Astrocyte (in vitro differentiated cells and primary cell): ENCODE data around the gene DDX25. TPM values are rescaled to one million over a fixed set of nuclear protein-coding genes. Genes with fewer than 3 reads are reported as not detected.

Experiments used
- DNase-seq: peaks from one replicate; pipeline ENCODE4 v3.0.0-alpha.2; 2010; ENCODE audit warnings: low read depth
- FAIRE-seq: peaks from 2 replicates; lab custom pipeline; 2011; peaks lifted over from hg19 to GRCh38; lab: Jason Lieb, UNC
- H2AFZ ChIP-seq: 2 replicates; pipeline ENCODE4 v1.6.0; 2012; ENCODE audit warnings: low read depth, low read length, inconsistent platforms
- H3K27ac ChIP-seq: 2 replicates; pipeline ENCODE4 v1.5.1; 2011; ENCODE audit warnings: low read depth, low read length, inconsistent platforms
- H3K27me3 ChIP-seq: 2 replicates; pipeline ENCODE4 v1.6.0; 2011; ENCODE audit warnings: low read length, inconsistent platforms; ENCODE audit not compliant: insufficient read depth
- H3K36me3 ChIP-seq: 2 replicates; pipeline ENCODE4 v1.5.1; 2011; ENCODE audit warnings: low read length, inconsistent platforms; ENCODE audit not compliant: insufficient read depth
- H3K4me1 ChIP-seq: 2 replicates; pipeline ENCODE4 v1.5.1; 2011; ENCODE audit warnings: low read length, inconsistent platforms; ENCODE audit not compliant: insufficient read depth
- H3K4me2 ChIP-seq: 2 replicates; pipeline ENCODE4 v1.6.0; 2012; ENCODE audit warnings: low read length, inconsistent platforms
- H3K4me3 ChIP-seq: 2 replicates; pipeline ENCODE4 v1.5.1; 2011; ENCODE audit warnings: low read depth, mild to moderate bottlenecking, low read length, inconsistent platforms; ENCODE audit not compliant: insufficient read depth
- H3K79me2 ChIP-seq: 2 replicates; pipeline ENCODE4 v1.6.0; 2012; ENCODE audit warnings: mild to moderate bottlenecking, low read length, inconsistent platforms; ENCODE audit not compliant: insufficient read depth
- H3K9ac ChIP-seq: 2 replicates; pipeline ENCODE4 v1.6.0; 2012; ENCODE audit warnings: mild to moderate bottlenecking, low read length, inconsistent platforms
- H3K9me3 ChIP-seq: 2 replicates; pipeline ENCODE4 v1.5.1; 2012; ENCODE audit warnings: low read depth, mild to moderate bottlenecking, low read length, inconsistent platforms; ENCODE audit not compliant: insufficient read depth
- H4K20me1 ChIP-seq: 2 replicates; pipeline ENCODE4 v1.6.0; 2012; ENCODE audit warnings: low read length, inconsistent platforms; ENCODE audit not compliant: insufficient read depth
- H3K27ac Mint-ChIP-seq: one replicate; pipeline ENCODE4 v1.8.0; 2021; ENCODE audit warnings: mild to moderate bottlenecking, mixed read lengths; ENCODE audit not compliant: unreplicated experiment
- H3K27me3 Mint-ChIP-seq: one replicate; pipeline ENCODE4 v1.8.0; 2021; ENCODE audit warnings: low read depth, mixed read lengths; ENCODE audit not compliant: unreplicated experiment
- H3K36me3 Mint-ChIP-seq: one replicate; pipeline ENCODE4 v1.8.0; 2021; ENCODE audit warnings: low read depth, mixed read lengths; ENCODE audit not compliant: unreplicated experiment
- H3K4me1 Mint-ChIP-seq: one replicate; pipeline ENCODE4 v1.8.0; 2021; ENCODE audit warnings: low read depth, mixed read lengths; ENCODE audit not compliant: unreplicated experiment
- H3K4me3 Mint-ChIP-seq: one replicate; pipeline ENCODE4 v1.8.0; 2021; ENCODE audit warnings: mild to moderate bottlenecking, moderate library complexity, mixed read lengths; ENCODE audit not compliant: unreplicated experiment
- H3K9me3 Mint-ChIP-seq: one replicate; pipeline ENCODE4 v1.8.0; 2021; ENCODE audit warnings: mild to moderate bottlenecking, mixed read lengths; ENCODE audit not compliant: unreplicated experiment
- EZH2 ChIP-seq: IDR thresholded peaks from 2 replicates; pipeline ENCODE4 v1.6.1; 2012; ENCODE audit warnings: mild to moderate bottlenecking, low read length, inconsistent platforms; ENCODE audit not compliant: insufficient read depth
- total RNA-seq: library from RNA; stranded (reverse); gene quantifications from 2 replicates; pipeline ENCODE4 v1.2.1, GENCODE V29; 2021
- TF ChIP-seq, protein P1 (sequence below): IDR thresholded peaks from 2 replicates; pipeline ENCODE4 v1.5.1; 2011; ENCODE audit warnings: low read depth, mild to moderate bottlenecking, inconsistent platforms, low read length, moderate library complexity; ENCODE audit not compliant: insufficient read depth

DDX25 gene
- total RNA-seq, 1 donor from 2014 or later = 1.1 TPM

DNA sequence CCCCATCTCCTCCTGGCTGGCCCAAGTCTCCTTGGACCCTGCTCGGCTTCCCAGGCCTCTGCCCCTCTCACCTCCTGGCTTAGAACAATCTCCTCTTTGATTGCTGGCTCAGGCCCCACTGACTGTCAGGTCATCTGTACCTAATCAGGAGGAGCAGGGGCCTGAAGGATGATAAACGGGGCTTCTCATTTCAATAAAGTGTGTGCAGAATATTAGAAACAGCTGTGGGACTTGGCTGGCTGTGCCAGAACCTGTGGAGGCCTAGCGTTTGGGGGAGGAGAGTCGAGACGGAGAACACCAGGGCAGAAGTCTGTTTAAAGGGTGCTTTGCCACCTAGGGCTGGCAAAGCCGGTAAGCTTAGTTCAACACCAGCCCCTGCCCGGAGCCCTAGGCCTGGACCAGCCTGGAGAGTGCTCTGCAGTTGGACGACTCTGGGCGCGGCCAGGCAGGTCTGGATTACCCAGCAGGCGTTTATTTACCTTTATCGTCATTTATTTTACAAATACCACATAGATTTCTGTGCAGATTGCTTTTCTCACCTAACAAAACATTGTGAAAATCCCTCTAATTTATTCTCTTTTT is 31.4 kb downstream of the DDX25 start:
- H3K4me1 ChIP-seq = no peaks in the 10 kb centered on the region
- DNase-seq (no peak), FAIRE-seq (no peak)
- Mint-ChIP-seq H3K27me3 (peaks cover 31% of the 10 kb centered on the region), H3K27ac (no peak overlapping the region), H3K4me1 (peaks cover 2% of the 10 kb centered on the region), H3K4me3 (no peak overlapping the region), H3K9me3 (no peaks in the 10 kb centered on the region), H3K36me3 (no peaks in the 10 kb centered on the region)
- peaks cover 4% of the 10 kb centered on the region for H3K27me3 ChIP-seq
- no peak overlapping the region for H3K9ac ChIP-seq
- no peak overlapping the region for H2AFZ ChIP-seq
- TF ChIP-seq EZH2 = no peak
- TF ChIP-seq, protein P1, sequence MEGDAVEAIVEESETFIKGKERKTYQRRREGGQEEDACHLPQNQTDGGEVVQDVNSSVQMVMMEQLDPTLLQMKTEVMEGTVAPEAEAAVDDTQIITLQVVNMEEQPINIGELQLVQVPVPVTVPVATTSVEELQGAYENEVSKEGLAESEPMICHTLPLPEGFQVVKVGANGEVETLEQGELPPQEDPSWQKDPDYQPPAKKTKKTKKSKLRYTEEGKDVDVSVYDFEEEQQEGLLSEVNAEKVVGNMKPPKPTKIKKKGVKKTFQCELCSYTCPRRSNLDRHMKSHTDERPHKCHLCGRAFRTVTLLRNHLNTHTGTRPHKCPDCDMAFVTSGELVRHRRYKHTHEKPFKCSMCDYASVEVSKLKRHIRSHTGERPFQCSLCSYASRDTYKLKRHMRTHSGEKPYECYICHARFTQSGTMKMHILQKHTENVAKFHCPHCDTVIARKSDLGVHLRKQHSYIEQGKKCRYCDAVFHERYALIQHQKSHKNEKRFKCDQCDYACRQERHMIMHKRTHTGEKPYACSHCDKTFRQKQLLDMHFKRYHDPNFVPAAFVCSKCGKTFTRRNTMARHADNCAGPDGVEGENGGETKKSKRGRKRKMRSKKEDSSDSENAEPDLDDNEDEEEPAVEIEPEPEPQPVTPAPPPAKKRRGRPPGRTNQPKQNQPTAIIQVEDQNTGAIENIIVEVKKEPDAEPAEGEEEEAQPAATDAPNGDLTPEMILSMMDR = no peak
- H3K36me3 ChIP-seq = no peaks in the 10 kb centered on the region
- no peak overlapping the region for H3K4me2 ChIP-seq
- H4K20me1 ChIP-seq = no peaks in the 10 kb centered on the region
- H3K4me3 ChIP-seq = no peak overlapping the region
- no peaks in the 10 kb centered on the region for H3K79me2 ChIP-seq
- H3K9me3 ChIP-seq = no peaks in the 10 kb centered on the region
- no peak overlapping the region for H3K27ac ChIP-seq

- H3K4me3 ChIP-seq = no peak overlapping the region
- FAIRE-seq (no peak), DNase-seq (no peak)
- H3K79me2 ChIP-seq = no peaks in the 10 kb centered on the region
- H3K36me3 ChIP-seq = no peaks in the 10 kb centered on the region
- H3K9me3 ChIP-seq = no peaks in the 10 kb centered on the region
- Mint-ChIP-seq H3K9me3 (no peaks in the 10 kb centered on the region), H3K4me3 (no peak overlapping the region), H3K4me1 (no peaks in the 10 kb centered on the region), H3K27ac (no peak overlapping the region), H3K36me3 (no peaks in the 10 kb centered on the region), H3K27me3 (peaks cover 18% of the 10 kb centered on the region)
- H2AFZ ChIP-seq = peak overlapping the region; percentile 35
- H3K9ac ChIP-seq = no peak overlapping the region
- H3K27me3 ChIP-seq = peaks cover 2% of the 10 kb centered on the region
- no peaks in the 10 kb centered on the region for H3K4me1 ChIP-seq
- H4K20me1 ChIP-seq = no peaks in the 10 kb centered on the region
- H3K27ac ChIP-seq = no peak overlapping the region
- no peak overlapping the region for H3K4me2 ChIP-seq
- TF ChIP-seq, protein P1 = no peak
These were observed 34.1 kb downstream of the DDX25 start for GRCh38 chr11:125938418-125938817.

DNA sequence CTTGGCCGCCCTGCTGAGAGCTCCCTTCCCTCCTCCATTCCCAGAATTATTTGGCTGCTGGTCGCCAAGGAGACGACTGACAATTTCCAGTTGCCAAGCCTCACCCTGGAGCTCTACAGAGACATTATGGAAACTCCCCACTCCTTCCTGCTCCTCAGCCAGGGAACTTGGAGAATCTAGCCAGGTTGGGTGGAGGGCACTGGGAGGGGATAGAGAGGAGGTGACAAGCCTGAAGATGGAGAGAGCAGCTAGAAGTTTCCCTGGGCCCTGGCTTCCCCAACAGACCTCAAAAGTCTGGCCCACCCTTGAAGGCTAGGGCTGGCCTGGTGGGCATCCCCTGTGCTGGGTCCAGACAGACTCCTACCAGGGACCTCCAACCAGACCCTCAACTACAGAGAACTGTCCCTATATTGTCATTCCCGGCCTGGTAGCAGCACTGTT is 34.8 kb downstream of the DDX25 start:
- H2AFZ ChIP-seq = no peak overlapping the region
- no peak for TF ChIP-seq EZH2
- TF ChIP-seq, protein P1 = no peak
- H3K36me3 ChIP-seq = no peaks in the 10 kb centered on the region
- Mint-ChIP-seq H3K27me3 (peaks cover 20% of the 10 kb centered on the region), H3K4me1 (no peaks in the 10 kb centered on the region), H3K36me3 (no peaks in the 10 kb centered on the region), H3K27ac (no peak overlapping the region), H3K4me3 (no peak overlapping the region), H3K9me3 (no peaks in the 10 kb centered on the region)
- H3K27me3 ChIP-seq = peaks cover 2% of the 10 kb centered on the region
- no peak overlapping the region for H3K9ac ChIP-seq
- H4K20me1 ChIP-seq = no peaks in the 10 kb centered on the region
- H3K4me3 ChIP-seq = no peak overlapping the region
- no peak overlapping the region for H3K4me2 ChIP-seq
- no peak for DNase-seq
- no peak overlapping the region for H3K27ac ChIP-seq
- H3K9me3 ChIP-seq = no peaks in the 10 kb centered on the region
- no peaks in the 10 kb centered on the region for H3K79me2 ChIP-seq
- FAIRE-seq = no peak
- no peaks in the 10 kb centered on the region for H3K4me1 ChIP-seq
